Cardiac muscle cell (in vitro differentiated cells and primary cell): ENCODE measurements around the gene CYSLTR2. TPM values are rescaled to one million over a fixed set of nuclear protein-coding genes. Genes with fewer than 3 reads are reported as not detected.

Experiments
- DNase-seq, 2 donors: peaks; one replicate each; pipeline versions ENCODE4 v3.0.0 to v3.0.0-alpha.2; 2010 to 2017; ENCODE audit warnings: low read depth in 1 of 2, low spot score in 1 of 2
- H3K27ac ChIP-seq: fragments of 200-600 bp; sonication (generic); 2 replicates; pipeline ENCODE4 v1.5.1; 2016
- H3K27me3 ChIP-seq: fragments of 200-600 bp; sonication (generic); 2 replicates; pipeline ENCODE4 v1.6.0; 2016; ENCODE audit warnings: control low read depth
- H3K36me3 ChIP-seq: fragments of 200-600 bp; sonication (generic); 2 replicates; pipeline ENCODE4 v1.5.1; 2016; ENCODE audit warnings: control low read depth
- H3K4me1 ChIP-seq: fragments of 200-600 bp; sonication (generic); 2 replicates; pipeline ENCODE4 v1.8.1; 2017; ENCODE audit warnings: low read depth, mild to moderate bottlenecking, mixed run types
- H3K4me3 ChIP-seq: fragments of 200-600 bp; sonication (generic); 2 replicates; pipeline ENCODE4 v1.5.1; 2016; ENCODE audit warnings: mild to moderate bottlenecking
- H3K9me3 ChIP-seq: fragments of 200-600 bp; sonication (generic); 2 replicates; pipeline ENCODE4 v1.5.1; 2017; ENCODE audit warnings: low read depth, mild to moderate bottlenecking, control low read depth
- polyA plus RNA-seq: library from polyadenylated mRNA; unstranded; fragments of >200 nt; fragmentation: Nextera tagmentation; extraction: Ambion mirVana; gene quantifications from 2 replicates; pipeline ENCODE4 v1.2.1, GENCODE V29; 2016
- total RNA-seq: library from RNA; depleted of rRNA; stranded (reverse); fragments of >200 nt; gene quantifications from 2 replicates; pipeline ENCODE4 v1.2.3, GENCODE V29; 2016
- TF ChIP-seq, protein P1 (sequence below): IDR thresholded peaks from 2 replicates; pipeline ENCODE4 v1.5.1; 2012; ENCODE audit warnings: low read depth, mild to moderate bottlenecking, low read length

CYSLTR2 gene, protein sequence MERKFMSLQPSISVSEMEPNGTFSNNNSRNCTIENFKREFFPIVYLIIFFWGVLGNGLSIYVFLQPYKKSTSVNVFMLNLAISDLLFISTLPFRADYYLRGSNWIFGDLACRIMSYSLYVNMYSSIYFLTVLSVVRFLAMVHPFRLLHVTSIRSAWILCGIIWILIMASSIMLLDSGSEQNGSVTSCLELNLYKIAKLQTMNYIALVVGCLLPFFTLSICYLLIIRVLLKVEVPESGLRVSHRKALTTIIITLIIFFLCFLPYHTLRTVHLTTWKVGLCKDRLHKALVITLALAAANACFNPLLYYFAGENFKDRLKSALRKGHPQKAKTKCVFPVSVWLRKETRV
- 0.14 and 0.30 TPM in 2 replicates for total RNA-seq
- polyA plus RNA-seq: 0.48 TPM in 1 of 2 replicates, not detected in the other

DNA sequence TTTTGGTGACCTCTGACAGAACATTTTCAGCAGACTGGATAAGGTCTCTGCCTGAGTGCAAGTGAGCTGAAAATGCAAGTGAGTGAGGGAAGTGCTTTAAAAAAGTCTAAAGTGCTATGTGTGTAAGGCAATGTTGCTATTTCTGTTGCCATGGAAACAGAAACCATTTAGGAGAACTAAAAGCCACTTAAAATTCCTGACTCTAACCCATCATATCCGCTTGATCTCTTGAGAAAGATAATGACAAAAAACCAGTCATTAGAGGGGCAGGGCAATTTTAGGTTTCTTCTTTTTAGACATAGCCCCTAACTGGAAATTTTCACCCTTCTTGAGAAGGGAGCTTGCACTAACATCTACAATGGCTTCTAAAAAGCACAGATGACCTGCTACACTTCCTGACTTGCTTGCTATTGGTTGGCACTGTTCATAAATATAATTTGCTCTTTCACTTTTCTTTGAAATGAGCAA is at the start of gene CYSLTR2:
Gene CYSLTR2, plus strand, starts transcription at position 458 of the 468 bp plus-strand sequence. CDS start 52,889 bp downstream, outside the sequence.
- H3K9me3 ChIP-seq: no peaks in the 10 kb centered on the region
- no peaks in the 10 kb centered on the region for H3K36me3 ChIP-seq
- DNase-seq: peak; percentile 9 to 73
- H3K4me1 ChIP-seq: peaks cover 10% of the 10 kb centered on the region
- peak within 1 kb of the TSS; percentile 12 for H3K27ac ChIP-seq
- H3K27me3 ChIP-seq: no peaks in the 10 kb centered on the region
- no peak within 1 kb of the TSS for H3K4me3 ChIP-seq
- TF ChIP-seq, protein P1, sequence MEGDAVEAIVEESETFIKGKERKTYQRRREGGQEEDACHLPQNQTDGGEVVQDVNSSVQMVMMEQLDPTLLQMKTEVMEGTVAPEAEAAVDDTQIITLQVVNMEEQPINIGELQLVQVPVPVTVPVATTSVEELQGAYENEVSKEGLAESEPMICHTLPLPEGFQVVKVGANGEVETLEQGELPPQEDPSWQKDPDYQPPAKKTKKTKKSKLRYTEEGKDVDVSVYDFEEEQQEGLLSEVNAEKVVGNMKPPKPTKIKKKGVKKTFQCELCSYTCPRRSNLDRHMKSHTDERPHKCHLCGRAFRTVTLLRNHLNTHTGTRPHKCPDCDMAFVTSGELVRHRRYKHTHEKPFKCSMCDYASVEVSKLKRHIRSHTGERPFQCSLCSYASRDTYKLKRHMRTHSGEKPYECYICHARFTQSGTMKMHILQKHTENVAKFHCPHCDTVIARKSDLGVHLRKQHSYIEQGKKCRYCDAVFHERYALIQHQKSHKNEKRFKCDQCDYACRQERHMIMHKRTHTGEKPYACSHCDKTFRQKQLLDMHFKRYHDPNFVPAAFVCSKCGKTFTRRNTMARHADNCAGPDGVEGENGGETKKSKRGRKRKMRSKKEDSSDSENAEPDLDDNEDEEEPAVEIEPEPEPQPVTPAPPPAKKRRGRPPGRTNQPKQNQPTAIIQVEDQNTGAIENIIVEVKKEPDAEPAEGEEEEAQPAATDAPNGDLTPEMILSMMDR: no peak

DNA sequence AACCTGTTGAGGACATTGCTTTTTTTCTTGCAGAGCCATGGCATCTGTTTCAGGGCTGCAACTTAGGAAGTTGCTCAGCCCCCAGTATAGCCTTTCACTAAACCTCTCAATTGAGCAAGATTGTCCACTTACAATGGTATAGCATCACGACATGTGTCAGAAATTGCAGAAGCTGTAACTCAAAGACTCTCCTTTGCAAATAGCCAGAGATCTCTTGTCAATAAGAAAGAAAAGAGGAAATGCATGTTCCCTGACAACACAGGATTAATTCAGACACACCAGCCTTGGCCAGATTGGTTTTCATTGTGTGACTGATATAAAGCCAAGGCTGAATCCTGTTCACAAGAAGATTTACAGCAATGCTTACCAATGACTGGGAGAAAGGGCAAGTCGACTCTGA is 38.7 kb upstream of the CYSLTR2 start:
- H3K9me3 ChIP-seq: no peaks in the 10 kb centered on the region
- H3K27ac ChIP-seq: no peak overlapping the region
- H3K4me1 ChIP-seq: no peaks in the 10 kb centered on the region
- H3K27me3 ChIP-seq: no peaks in the 10 kb centered on the region
- H3K4me3 ChIP-seq: no peak overlapping the region
- no peak for DNase-seq
- no peaks in the 10 kb centered on the region for H3K36me3 ChIP-seq
- TF ChIP-seq, protein P1: no peak

DNA sequence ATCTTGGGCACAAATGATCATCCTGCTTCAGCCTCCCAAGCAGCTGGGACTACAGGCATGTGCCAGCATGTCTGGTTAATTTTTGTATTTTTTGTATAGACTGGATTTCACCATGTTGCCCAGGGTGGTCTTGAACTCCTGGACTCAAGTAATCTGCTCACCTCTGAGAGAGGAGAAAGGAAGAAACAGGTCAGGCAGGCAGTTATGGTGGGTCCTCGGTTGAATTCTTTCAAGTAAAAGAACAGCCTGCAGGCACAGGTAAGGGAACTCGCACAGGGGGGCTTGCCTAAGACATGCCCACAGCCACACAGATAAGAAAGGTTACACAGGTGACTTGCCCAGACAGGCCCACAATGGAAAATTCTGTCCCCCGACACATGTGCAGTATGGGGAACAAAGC is 34.8 kb upstream of the CYSLTR2 start:
- no peak overlapping the region for H3K4me3 ChIP-seq

DNA sequence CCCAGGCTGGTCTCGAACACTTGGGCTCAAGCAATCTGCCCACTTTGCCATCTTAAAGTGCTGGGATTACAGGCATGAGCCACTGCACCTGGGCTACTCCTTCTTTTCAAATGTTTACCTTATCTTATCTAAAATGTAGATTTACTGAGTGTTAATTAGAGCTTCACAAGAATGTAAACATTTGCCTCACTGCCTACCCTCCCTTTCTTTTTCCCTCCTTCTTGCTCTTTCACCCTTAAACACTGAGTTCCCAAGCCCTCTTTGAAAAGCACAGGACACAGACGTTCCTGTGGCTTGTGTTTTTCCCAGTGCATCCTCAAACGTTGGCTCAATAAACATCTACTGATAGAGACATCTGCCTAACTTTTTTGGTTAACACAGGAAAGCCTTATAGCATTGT is 32.7 kb upstream of the CYSLTR2 start:
- TF ChIP-seq, protein P1: no peak
- H3K36me3 ChIP-seq: no peaks in the 10 kb centered on the region
- no peak overlapping the region for H3K27ac ChIP-seq
- DNase-seq: no peak
- no peaks in the 10 kb centered on the region for H3K27me3 ChIP-seq
- H3K4me3 ChIP-seq: no peak overlapping the region
- peaks cover 1% of the 10 kb centered on the region for H3K4me1 ChIP-seq
- H3K9me3 ChIP-seq: no peaks in the 10 kb centered on the region

More for the DNA sequence above, 34.8 kb upstream of the CYSLTR2 start:
- Histone ChIP-seq H3K27ac (no peak overlapping the region), H3K9me3 (no peaks in the 10 kb centered on the region), H3K36me3 (no peaks in the 10 kb centered on the region), H3K4me1 (no peaks in the 10 kb centered on the region), H3K27me3 (no peaks in the 10 kb centered on the region)
- TF ChIP-seq, protein P1: no peak
- no peak for DNase-seq

DNA sequence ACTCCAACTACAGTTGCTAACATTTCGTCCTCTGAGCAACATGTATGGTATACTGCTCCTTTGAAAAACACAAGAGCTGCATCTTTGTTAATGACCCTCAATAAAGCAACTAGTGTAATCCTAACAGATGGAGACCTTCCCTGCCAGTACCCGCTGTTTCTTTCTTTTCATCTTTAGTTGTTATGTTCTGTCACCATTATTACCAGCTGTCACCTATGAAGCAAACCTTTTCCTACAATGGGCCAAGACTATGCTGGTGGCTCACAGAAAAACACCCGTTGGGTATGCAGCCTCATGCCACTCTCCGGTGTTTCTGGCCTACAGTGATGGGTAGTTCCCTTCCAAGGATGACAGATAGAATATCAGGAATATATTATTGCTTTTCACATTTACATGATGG is 29.7 kb upstream of the CYSLTR2 start:
- Histone ChIP-seq H3K27me3 (no peaks in the 10 kb centered on the region), H3K36me3 (no peaks in the 10 kb centered on the region), H3K27ac (no peak overlapping the region), H3K9me3 (no peaks in the 10 kb centered on the region), H3K4me1 (peaks cover 10% of the 10 kb centered on the region), H3K4me3 (no peak overlapping the region)
- DNase-seq: no peak
- TF ChIP-seq, protein P1: no peak
